Activated effector memory CD4-positive, alpha-beta T cell treated with Interleukin-2 at 50 U/mL for 16 hours (primary cell): Measurements from ENCODE around the gene SPDYE9.
"Not testable (repeated sequence)": the region's sequence is repeated elsewhere in the genome, so short reads cannot be mapped to it uniquely, and the experiment has no call there.

Source experiments
- DNase-seq: peaks from one replicate; pipeline ENCODE4 v3.0.0-alpha.2; 2020

SPDYE9 gene, protein sequence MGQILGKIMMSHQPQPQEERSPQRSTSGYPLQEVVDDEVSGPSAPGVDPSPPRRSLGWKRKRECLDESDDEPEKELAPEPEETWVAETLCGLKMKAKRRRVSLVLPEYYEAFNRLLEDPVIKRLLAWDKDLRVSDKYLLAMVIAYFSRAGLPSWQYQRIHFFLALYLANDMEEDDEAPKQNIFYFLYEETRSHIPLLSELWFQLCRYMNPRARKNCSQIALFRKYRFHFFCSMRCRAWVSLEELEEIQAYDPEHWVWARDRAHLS

DNA sequence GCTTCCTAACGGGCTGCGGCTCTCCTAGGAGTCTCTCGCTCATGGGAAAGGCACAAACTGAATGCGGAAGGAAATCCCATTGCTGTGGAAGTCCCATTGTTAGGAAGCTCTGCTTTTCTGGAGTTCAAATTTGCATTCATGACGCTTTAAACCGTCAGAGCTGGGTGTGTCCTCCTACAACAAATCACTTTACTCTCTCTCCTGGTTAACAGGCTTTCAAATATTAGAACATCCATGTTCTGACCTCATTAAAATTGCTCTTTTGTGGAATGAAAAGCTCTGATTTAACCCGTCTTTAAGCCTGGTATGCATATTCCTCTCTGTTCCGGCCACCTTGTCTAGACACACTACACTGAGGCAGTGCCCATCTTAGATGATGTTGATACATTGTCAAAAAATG lies at the start of gene SPDYE9:
Gene SPDYE9 (minus strand): TSS at position 101 of the 400 bp plus-strand sequence. CDS start 1,800 bp downstream, outside the sequence.
- DNase-seq = not testable (repeated sequence)

GRCh38 chr7:73134866-73135265 lies 49.0 kb upstream of the SPDYE9 start:
- DNase-seq = not testable (repeated sequence)

DNA sequence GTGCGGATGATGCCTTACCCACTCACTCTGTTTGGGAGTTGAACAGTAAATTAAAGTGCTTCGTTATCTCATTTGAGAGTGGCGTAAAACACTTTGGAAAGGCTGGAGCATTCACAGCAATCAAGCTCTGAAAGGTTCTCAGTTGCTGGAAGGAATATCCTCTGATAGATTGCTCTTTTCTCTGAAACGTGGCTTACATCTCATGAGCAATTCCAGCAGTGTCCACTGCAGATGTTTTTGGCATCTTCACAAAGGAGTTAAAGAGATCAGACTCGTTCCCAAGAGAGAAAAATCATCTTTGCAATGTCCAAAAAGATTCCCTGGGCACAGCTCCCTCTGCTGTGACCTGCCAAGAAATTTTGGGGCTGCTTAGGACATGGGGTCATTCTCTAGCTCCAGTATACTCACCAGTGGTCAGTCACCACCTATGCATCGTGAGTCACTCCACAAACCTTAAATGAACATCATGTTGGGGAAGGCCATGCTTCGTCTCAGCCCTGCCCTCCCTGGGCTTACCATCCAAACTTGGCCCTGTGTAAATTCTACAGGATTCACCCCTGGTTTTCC lies 46.9 kb upstream of the SPDYE9 start:
- DNase-seq = not testable (repeated sequence)

DNA sequence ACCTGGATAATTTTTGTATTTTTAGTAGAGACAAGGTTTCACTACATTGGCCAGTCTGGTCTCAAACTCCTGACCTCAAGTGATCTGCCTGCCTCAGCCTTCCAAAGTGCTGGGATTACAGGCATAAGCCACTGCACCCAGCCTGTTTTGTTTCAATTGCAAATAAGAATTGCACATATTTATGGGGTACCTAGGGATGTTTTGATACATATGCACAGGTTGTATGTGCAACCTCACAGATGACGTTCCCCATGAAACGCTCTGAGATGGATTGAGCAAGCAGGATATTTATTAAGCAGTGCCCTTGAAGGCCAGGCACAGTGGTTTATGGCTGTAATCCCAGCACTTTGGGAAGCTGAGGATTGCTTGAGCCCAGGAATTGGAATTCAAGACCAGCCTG lies 44.8 kb upstream of the SPDYE9 start:
- DNase-seq = not testable (repeated sequence)

GRCh38 chr7:73124126-73124525 lies 38.3 kb upstream of the SPDYE9 start:
- not testable (repeated sequence) for DNase-seq

DNA sequence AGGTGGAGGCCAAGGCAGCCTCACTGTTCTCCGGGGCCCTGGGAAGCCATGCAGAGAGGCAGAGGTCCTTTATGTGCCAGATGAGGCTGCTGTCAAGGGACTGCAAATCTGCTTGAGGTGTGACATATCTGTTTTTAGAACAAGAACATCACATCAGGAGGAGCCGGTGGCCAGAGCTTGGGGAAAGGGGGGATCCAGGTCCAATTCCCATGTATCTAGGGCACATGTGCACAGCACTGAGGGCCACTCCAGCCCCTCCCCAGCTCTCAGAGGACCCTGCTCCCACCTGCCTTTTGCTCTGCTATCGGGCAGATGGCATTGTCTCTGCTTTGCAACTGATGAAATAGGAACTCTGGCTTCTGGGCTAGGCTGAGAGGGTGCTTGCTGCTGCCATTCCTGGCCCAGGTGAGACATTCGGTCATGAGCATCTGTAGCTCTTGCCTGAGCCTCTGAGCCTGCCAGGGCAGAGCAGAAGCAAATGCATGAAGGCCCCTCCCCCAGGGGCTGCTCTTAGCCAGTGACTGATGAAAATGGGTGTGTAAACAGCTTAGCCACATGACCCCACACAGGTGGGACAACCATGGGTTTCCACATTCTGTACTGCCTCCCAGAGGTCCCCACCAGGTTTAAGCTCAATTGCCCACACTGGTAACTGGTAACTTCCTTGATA lies 37.1 kb upstream of the SPDYE9 start:
- not testable (repeated sequence) for DNase-seq

DNA sequence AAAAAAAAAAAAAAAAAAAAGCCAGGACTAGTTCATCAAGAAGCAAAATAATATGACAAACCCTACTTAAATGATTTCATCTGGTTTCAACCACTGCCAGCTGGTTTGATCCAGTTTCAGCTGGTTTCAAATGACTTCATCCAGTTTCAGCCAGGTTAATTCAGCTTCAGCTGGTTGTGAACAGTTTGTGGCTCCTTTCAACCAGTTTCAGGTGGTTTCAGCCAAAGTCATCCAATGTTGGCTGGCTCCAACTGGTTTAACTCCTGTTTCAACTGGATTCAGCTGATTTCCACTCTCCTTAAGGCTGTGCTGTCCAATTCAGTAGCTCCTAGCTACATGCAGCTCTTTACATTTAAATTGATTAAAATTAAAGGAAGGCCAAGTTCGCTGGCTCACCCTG lies 32.3 kb upstream of the SPDYE9 start:
- DNase-seq = not testable (repeated sequence)

GRCh38 chr7:73057811-73058210 lies 28.0 kb downstream of the SPDYE9 start, which contains the start of gene SPDYE11:
TSS of gene SPDYE11 (minus strand) at chr7:73057911. CDS start at chr7:73056111, 1,800 bp downstream.
- DNase-seq = not testable (repeated sequence)

- not testable (repeated sequence) for DNase-seq
Observed at GRCh38 chr7:73029666-73030065, 56.2 kb downstream of the SPDYE9 start, which contains the start of gene SPDYE8. TSS of gene SPDYE8 (minus strand) at chr7:73029766. CDS start at chr7:73027966, 1,800 bp downstream.
